HG03103 (cell line): ENCODE measurements around the gene CST1.
"Not testable (repeated sequence)": the region's sequence is repeated elsewhere in the genome, so short reads cannot be mapped to it uniquely, and the experiment has no call there.

ENCODE experiments used
- ATAC-seq: cut with Tn5 transposase; IDR thresholded peaks from one replicate; pipeline ENCODE4 v1.9.1; 2021; ENCODE audit warnings: low read depth; ENCODE audit not compliant: unreplicated experiment

The CST1 gene

DNA sequence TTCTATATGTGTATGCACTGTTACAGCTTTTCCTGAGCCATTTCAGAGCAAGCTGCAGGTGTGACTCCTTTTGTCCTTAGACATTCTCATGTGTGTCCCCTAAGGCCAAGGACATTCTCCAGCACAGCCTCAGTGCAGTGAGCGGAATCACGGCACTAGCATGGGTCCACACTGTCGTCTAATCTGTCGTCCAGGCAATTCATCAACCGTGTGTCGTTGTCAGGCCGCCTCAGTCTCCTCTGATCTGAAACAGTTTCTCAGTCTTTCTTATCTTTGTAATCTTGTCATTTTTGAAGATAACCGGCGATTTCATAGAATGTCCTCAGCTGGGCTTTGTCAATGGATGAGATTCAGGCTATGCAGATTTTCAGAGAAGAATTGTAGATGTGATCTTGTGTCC is 31.4 kb downstream of the CST1 start:
- ATAC-seq = not testable (repeated sequence)

DNA sequence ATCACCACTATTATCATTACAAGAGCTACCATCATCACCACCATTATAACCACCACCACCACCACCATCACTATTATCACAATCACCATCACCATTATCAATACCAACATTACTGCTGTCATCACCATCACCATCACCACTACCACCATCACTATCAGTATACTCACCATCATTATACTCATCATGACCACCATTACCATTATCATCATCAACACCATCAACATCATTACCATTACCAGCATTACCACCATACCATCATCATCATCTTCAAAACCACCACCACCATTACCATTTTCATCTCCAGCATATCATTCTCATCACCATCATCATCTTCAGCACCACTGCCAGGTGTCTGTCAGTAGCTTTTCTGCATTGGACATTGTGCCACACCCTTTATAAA is 39.0 kb downstream of the CST1 start:
- ATAC-seq = not testable (repeated sequence)

DNA sequence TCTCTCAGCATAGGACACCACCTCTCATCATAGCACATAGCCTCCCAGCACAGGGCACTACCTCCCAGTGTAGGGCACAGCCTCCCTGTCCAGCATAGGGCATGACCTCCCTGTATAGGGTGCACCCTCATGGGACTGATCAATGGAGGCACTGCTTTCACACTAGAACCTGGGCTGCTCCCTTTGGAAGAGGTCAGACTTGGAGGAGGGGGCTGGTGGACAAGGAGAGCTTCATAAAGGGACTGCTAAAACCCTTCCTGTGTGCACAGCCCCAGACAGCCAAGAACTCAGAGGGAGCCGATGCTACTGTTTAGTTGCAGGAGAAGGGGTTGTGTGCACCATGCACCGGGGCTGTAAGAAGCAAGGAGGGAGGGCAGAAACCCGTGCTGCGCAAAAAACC is 40.0 kb downstream of the CST1 start:
- ATAC-seq = no peak

DNA sequence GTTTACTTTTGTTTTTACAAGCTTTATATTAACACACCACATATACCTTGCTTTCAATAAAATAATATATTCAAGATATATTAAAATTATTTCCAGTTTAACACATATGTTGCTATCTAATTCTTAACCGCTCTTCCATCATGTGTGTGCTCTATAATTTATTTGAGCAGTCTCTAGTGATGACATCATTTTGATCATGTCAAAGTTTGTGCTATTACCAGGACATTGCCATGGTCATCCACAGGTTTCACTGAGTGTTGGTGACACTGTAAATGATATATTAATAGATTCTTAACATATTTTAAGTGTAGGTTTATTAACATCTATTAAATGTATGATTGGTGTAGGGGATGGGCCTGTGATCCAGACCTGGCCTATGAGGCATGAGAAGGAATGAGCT is 44.8 kb downstream of the CST1 start:
- ATAC-seq = no peak

DNA sequence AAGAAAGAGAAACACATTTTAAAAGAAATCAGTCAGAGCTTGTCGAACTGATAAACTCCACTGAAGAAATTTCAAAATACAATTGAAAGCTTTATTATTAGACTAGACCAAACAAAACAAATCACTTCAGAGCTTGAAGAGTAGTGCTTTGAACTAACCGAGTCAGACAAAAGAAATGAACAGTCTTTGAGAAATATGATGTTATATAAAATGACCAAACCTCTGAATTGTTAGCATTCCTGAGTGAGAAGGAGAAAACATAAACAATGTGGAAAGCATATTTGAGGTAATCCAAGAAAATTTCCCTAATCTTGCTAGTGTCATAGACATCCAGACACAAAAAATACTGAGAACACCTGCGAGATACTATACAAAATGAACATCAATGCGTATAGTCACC is 48.7 kb downstream of the CST1 start:
- ATAC-seq = no peak

DNA sequence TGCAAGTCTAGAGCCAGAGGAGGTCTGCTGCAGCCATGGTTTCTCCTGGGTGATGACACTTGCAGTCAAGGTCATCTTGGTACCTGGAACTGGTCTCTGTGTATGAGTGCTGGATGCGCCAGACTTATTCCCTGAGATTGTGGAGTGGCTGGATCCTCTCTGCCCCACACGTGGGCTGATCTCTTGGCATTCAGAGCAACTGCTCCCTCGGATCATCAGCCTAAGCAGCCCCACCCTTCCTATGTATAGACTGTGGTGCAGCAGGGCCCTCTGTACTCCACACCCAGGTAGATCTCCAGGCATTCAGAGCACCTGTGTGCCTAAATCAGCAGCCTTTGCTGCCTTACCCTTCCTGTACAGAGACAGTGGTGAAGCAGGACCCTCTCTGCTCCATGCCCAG is 49.8 kb downstream of the CST1 start:
- no peak for ATAC-seq

DNA sequence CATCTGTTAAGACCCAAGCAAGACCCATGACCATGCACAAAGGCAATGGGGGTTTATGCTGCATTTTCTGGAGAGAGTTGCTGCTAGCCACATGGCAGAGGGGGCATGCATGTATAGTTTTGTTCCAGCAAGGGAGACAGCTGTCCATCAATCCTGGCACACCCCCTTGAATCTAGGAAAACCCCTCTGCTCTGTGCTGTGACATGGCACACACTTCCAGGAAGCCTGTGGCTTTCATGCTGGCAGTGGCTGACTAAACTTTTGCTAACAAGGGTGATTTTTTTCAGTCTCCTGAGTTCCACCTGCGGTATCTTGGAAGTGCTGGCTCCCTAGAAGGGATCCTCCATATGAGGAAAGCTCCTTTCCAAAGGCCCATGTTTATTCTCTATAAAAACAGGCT is 52.8 kb downstream of the CST1 start:
- ATAC-seq = no peak
